Stimulated activated CD8-positive, alpha-beta memory T cell treated with anti-CD3 and anti-CD28 coated beads, Interleukin-7, amount 100 ng/mL, for 24 hours (primary cell): ENCODE results near the gene LAIR1.
"Not testable (repeated sequence)": the region's sequence is repeated elsewhere in the genome, so short reads cannot be mapped to it uniquely, and the experiment has no call there.

Source experiments
- DNase-seq: peaks from one replicate; pipeline ENCODE4 v3.0.0-alpha.2; 2020; ENCODE audit warnings: low read depth

The LAIR1 gene

GRCh38 chr19:54341295-54341694, 23.4 kb downstream of the LAIR1 start:
- no peak for DNase-seq

DNA sequence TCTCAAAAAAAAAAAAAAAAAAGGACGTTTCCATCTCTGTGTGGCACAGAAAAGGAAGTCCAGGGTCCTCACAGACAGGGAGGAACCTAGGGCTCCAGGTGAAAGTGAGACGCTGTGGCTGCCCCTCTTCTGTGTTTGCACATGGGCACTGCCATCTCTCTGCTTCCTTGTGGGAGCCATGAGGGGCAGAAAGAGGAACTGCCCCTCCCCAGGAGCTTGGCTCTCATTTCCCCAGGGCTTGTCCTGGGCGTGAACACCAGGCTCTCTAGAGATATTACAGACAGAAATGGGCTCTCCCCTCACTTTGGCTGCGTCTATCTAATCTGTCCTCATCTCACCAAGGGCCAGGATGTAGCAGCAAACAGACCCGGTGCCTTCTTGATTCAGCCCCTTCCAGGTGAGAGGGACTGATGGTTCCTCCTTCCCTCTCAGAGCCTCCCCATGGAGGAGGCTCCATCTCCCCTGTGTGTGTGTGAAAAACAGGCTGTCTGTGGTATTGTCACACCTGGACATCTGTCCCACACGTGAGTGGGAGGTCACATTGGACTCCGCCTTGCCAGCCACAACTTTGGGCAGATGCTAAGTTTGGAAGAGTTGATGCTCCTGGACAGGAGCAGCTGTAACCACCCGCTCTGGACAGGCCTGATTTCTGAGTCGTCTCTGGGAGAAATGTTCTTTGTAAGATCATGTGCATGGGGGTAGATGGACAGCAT, 24.9 kb downstream of the LAIR1 start:
- DNase-seq = no peak

DNA sequence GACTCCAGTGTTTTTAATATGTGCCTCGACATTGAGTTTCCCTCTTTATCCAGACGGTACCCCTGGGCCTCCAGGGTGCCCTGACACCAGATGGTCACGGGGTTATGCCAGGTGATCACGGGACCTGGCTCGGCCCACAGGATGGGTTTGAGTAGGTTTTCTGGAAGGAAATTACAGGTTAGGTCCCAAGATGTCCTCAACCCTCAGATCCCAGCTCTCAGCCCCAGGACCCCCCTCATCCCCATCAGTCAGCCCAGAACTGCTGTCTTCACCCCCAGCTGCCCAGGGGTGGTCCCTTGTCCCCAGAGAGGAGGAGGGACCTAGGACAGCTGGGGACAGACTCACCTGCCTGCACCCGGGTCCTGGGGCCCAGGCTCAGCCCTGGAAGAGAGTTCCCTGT, 26.2 kb downstream of the LAIR1 start:
- no peak for DNase-seq

GRCh38 chr19:54337858-54338230, 26.9 kb downstream of the LAIR1 start:
- DNase-seq = no peak

- no peak for DNase-seq
These were observed 27.6 kb downstream of the LAIR1 start for GRCh38 chr19:54336893-54337857.

DNA sequence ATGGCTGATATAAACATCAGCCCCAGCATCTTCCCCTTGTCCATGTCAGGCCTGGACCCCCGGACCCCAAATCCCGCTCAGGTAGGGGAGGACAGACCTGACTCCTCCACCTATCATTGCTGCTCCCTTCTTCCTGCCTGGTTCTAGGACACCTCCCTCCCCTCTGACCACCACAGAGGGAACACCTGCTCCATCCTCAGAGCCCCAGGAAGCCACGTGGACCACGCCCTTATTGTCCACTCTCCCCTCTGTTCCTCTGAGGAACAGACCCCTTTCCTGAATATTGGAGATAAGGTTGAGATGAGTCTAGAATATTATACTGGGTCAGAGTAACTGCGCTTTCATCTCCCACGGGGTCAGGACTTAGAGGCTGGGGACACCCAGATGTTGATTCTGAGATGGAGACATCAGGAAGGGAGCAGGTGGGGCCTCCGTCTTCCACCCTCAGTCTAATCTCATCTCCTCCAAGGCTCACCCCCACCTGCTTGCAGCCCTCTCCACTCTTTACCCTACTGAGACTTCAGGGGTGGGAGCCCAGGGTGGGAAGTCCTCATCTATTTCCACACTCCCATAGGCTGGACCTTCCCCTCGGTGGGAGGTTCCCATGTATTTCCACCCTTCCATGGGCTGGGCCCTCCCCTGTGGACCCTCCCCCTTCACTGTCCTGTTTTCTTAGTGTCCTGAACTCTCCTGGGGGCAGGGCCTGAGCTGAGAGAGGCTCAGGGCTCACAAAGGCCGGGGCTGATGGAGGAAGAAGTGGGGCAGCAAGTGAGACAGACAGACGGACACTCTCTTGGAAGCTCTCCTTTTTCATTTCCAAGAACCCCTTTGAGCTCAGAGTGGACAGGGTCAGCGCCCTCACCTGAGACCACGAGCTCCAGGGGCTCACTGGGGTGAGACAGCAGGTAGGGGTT, 28.5 kb downstream of the LAIR1 start:
- no peak for DNase-seq

GRCh38 chr19:54335164-54335563, 29.6 kb downstream of the LAIR1 start:
- DNase-seq = no peak

- DNase-seq = no peak
These were observed 31.0 kb downstream of the LAIR1 start for GRCh38 chr19:54333586-54334298.

DNA sequence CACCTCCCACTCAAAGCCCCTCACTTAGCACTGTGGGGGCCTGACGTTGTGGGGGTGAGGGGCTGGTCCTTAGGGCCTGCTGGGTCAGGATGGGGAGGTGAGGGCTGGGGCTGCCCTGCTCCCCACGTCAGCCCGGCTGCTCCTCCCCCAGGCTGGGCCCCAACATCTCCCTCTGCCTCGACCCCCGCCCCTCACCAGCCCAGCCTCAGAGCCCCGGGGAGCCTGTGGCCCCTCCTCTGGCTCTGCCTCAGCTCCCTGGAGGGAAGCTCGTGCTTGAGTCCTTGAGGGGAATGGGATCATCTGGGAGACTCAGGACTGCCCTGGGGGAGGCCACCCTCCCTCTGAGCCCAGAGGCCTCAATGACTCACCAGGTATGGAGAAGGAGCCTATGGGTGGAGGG, 32.6 kb downstream of the LAIR1 start:
- DNase-seq = no peak

DNA sequence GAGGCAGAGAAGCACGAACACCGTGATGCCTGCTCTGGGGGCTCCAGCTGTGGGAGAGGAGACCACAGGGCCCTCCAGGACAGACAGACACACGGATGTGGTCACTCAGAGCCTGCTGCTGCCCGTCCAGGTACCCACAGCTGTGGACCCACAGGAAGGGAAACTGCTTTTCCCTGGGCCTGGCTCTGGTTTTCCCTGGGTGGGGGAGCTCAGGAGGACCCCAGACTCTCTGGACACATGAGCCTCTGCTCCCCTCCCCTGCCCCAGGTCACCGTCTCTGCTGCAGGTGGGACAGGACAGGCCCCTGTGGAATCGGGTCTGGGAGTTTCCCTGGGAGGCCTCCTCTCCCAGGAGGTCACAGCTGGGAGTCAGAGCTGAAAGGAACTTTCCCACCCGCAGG, 33.1 kb downstream of the LAIR1 start:
- no peak for DNase-seq

DNA sequence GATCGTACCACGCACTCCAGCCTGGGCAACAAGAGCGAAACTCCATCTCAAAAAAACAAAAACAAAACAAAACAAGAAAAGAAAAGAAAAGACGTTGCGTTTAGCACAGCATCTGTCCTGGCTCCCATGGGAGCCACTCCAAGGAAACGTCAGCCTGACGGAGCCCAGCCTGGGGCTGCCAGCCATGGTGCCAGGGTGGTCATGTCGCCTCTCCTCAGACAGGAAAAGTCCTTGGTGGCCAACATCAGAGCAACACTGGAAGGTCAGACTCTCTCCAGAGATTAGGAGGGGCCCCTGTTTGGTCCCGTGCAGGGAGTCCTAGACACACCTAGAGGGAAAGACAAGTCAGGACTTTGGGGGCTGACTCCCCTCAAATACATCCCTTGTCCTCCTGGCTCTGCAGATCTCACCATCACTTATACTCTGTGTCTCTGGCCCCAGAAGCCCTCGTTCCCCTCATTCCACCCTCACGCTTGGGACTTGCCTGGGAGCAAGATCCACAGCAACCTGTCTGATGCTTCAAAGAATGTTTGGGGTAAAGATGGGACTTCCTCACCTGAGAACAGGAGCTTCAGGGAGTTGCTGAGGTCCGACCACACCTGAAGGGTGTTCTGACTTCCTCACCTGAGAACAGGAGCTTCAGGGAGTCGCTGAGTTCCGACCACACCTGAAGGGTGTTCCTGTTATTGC, 35.1 kb downstream of the LAIR1 start:
- DNase-seq = no peak

- not testable (repeated sequence) for DNase-seq
These were observed 36.0 kb downstream of the LAIR1 start for GRCh38 chr19:54328781-54329180.

DNA sequence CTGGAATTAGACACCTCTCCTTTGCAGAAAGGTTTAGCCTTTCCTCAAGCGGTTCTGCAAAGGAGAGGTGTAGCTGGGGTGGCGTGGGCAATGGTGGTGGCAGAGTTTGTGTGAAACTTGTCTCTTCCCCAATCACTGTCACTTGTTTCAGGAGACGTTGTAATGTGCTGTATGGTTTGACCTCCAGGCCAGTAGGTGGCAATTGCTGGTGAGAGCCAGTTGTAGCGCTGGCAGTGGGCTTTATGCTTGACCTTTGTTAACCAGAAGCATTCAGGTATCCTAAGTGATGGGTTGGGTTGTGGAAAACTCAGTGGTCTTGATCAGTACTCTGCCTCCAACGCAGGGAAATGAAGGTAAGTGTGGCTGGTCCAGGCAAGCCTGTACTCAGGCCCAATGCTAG, 39.1 kb downstream of the LAIR1 start:
- no peak for DNase-seq

- no peak for DNase-seq
These were observed 39.5 kb downstream of the LAIR1 start for GRCh38 chr19:54325194-54325621.

DNA sequence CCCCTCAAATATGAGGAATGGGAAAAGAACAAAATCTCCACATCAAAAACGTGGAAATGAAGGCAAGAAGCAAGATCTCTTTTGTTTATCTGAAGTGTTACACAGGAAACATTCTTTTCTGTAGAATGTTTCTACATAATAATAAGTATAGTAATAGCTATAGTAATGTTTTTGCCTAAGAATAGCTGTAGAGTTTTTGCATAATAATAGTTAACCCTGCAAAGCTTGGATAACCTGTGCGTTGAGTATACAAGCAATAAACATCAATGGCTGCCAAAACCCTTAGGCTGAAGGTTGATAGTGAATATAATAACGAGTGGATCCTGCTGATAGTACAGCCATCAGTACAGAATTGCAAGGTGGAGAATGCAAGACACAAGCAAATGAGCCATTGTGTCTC, 40.7 kb downstream of the LAIR1 start:
- DNase-seq = no peak

- DNase-seq = not testable (repeated sequence)
These were observed 41.8 kb downstream of the LAIR1 start for GRCh38 chr19:54322934-54323333.

GRCh38 chr19:54322295-54322694, 42.4 kb downstream of the LAIR1 start:
- DNase-seq = not testable (repeated sequence)

DNA sequence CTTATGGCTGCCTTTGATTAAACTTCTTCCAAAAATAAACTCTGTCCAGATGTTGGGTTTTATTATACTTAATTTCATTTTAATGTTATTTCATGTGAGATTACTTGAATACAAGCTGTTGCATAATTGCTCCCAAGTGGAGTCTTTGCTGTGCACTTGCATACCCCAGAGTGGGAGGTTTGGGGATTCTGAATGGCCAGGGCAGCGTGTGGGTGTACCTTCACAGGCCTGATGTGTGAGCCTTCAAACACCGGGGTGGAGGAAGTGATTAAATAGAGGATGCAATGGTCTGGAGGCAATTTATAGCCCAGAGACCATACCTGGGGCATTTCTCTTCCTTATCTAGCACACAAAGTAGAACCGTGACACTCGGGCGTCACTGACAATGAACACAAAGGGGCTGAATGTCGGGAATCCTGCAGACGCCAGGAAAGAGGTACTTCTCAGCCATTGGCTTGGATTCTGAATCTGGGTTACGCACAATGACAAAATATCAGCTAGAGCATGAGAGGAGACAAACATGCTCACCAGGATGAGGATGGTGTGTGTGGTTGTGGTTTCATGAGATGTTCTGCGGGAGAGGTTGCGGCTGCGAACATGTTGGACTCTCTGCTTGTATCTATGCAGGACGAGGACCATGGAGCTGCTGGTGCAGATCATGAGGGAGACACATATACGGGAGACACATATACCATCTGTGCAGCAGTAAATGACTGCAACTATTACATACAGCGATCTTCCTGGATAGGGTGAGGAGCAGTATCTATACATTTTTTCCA, 44.6 kb downstream of the LAIR1 start:
- DNase-seq = no peak

- DNase-seq = no peak
These were observed 45.7 kb downstream of the LAIR1 start for GRCh38 chr19:54319049-54319448.

GRCh38 chr19:54317965-54318240, 46.8 kb downstream of the LAIR1 start:
- DNase-seq = no peak
